ENCODE results near the gene ZNF444. TPM values are rescaled to one million over a fixed set of nuclear protein-coding genes. Genes with fewer than 3 reads are reported as not detected.

Gene ZNF444
- total RNA-seq, 1 experiment from 2014 or later = 84.0 TPM

DNA sequence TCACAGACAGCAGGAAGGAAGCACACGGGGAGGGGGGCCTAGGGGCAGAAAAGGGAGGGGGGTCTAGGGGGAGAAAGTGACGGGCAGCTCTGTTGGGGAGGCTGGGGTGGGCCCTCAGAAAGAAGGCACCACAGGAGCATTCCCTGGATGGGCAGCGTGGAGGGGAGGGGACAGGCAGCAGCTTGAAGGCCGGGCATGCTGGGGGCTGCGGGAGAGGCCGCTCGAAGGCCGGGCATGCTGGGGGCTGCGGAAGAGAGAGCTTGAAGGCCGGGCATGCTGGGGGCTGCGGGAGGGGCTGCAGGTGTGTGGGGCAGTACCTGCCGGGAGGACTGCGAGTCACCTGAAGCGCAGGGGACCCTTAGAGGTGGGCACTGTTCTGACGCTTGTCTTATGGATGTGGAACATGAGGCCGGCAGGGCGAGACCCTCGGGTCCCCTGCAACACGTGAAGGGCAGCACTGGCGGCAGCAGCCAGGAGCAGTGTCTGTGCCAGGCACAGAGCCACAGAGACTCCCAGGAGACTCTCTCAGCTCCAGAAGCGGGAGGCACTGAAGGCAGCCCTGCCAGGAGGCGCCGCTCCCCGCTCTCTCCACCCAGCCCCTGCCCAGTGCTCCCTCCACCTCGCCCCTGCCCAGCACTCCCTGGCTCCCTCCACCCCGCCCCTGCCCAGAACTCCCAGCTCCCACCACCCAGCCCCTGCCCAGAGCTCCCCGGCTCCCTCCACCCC, 33.3 kb upstream of the ZNF444 start:
- ChIA-PET CTCF (interaction anchor here (0.7 to 3.1 kb wide), 10 partner anchors 17 to 202 kb away, joined by 3 to 16 read pairs (median 6); partner anchors contain the start of gene ZNF444), POLR2A (interaction anchor here (1.1 kb wide), 1 partner anchor 13 kb away, joined by 4 read pairs; the partner anchor contains the start of gene ZNF787)
- no peak for TF ChIP-seq NFE2L1 (CRISPR knock-in tag; IDR thresholded peaks at IDR 0.05)
- no peak for TF ChIP-seq ZNF138 (CRISPR knock-in tag; conservative IDR thresholded peaks at IDR 0.05)
- TF ChIP-seq, protein P1, sequence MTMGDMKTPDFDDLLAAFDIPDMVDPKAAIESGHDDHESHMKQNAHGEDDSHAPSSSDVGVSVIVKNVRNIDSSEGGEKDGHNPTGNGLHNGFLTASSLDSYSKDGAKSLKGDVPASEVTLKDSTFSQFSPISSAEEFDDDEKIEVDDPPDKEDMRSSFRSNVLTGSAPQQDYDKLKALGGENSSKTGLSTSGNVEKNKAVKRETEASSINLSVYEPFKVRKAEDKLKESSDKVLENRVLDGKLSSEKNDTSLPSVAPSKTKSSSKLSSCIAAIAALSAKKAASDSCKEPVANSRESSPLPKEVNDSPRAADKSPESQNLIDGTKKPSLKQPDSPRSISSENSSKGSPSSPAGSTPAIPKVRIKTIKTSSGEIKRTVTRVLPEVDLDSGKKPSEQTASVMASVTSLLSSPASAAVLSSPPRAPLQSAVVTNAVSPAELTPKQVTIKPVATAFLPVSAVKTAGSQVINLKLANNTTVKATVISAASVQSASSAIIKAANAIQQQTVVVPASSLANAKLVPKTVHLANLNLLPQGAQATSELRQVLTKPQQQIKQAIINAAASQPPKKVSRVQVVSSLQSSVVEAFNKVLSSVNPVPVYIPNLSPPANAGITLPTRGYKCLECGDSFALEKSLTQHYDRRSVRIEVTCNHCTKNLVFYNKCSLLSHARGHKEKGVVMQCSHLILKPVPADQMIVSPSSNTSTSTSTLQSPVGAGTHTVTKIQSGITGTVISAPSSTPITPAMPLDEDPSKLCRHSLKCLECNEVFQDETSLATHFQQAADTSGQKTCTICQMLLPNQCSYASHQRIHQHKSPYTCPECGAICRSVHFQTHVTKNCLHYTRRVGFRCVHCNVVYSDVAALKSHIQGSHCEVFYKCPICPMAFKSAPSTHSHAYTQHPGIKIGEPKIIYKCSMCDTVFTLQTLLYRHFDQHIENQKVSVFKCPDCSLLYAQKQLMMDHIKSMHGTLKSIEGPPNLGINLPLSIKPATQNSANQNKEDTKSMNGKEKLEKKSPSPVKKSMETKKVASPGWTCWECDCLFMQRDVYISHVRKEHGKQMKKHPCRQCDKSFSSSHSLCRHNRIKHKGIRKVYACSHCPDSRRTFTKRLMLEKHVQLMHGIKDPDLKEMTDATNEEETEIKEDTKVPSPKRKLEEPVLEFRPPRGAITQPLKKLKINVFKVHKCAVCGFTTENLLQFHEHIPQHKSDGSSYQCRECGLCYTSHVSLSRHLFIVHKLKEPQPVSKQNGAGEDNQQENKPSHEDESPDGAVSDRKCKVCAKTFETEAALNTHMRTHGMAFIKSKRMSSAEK (CRISPR knock-in tag; IDR thresholded peaks at IDR 0.05; ENCODE audit: borderline replicate concordance) = no peak
- TF ChIP-seq, protein P2, sequence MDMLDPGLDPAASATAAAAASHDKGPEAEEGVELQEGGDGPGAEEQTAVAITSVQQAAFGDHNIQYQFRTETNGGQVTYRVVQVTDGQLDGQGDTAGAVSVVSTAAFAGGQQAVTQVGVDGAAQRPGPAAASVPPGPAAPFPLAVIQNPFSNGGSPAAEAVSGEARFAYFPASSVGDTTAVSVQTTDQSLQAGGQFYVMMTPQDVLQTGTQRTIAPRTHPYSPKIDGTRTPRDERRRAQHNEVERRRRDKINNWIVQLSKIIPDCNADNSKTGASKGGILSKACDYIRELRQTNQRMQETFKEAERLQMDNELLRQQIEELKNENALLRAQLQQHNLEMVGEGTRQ (CRISPR knock-in tag; IDR thresholded peaks at IDR 0.05) = no peak
- TF ChIP-seq, protein P3, sequence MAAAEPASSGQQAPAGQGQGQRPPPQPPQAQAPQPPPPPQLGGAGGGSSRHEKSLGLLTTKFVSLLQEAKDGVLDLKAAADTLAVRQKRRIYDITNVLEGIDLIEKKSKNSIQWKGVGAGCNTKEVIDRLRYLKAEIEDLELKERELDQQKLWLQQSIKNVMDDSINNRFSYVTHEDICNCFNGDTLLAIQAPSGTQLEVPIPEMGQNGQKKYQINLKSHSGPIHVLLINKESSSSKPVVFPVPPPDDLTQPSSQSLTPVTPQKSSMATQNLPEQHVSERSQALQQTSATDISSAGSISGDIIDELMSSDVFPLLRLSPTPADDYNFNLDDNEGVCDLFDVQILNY (CRISPR knock-in tag; IDR thresholded peaks at IDR 0.05) = no peak
- TF ChIP-seq, protein P4, sequence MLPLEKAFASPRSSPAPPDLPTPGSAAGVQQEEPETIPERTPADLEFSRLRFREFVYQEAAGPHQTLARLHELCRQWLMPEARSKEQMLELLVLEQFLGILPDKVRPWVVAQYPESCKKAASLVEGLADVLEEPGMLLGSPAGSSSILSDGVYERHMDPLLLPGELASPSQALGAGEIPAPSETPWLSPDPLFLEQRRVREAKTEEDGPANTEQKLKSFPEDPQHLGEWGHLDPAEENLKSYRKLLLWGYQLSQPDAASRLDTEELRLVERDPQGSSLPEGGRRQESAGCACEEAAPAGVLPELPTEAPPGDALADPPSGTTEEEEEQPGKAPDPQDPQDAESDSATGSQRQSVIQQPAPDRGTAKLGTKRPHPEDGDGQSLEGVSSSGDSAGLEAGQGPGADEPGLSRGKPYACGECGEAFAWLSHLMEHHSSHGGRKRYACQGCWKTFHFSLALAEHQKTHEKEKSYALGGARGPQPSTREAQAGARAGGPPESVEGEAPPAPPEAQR (CRISPR knock-in tag; IDR thresholded peaks at IDR 0.05) = no peak
- TF ChIP-seq NFATC4 (CRISPR knock-in tag; IDR thresholded peaks at IDR 0.05) = no peak
- TF ChIP-seq, protein P5, sequence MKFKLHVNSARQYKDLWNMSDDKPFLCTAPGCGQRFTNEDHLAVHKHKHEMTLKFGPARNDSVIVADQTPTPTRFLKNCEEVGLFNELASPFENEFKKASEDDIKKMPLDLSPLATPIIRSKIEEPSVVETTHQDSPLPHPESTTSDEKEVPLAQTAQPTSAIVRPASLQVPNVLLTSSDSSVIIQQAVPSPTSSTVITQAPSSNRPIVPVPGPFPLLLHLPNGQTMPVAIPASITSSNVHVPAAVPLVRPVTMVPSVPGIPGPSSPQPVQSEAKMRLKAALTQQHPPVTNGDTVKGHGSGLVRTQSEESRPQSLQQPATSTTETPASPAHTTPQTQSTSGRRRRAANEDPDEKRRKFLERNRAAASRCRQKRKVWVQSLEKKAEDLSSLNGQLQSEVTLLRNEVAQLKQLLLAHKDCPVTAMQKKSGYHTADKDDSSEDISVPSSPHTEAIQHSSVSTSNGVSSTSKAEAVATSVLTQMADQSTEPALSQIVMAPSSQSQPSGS (CRISPR knock-in tag; IDR thresholded peaks at IDR 0.05; ENCODE audit: borderline replicate concordance, low read depth) = no peak
- TF ChIP-seq PRRX2 (CRISPR knock-in tag; IDR thresholded peaks at IDR 0.05) = no peak
- TF ChIP-seq, protein P6, sequence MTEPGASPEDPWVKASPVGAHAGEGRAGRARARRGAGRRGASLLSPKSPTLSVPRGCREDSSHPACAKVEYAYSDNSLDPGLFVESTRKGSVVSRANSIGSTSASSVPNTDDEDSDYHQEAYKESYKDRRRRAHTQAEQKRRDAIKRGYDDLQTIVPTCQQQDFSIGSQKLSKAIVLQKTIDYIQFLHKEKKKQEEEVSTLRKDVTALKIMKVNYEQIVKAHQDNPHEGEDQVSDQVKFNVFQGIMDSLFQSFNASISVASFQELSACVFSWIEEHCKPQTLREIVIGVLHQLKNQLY (CRISPR knock-in tag; IDR thresholded peaks at IDR 0.05) = no peak
- TF ChIP-seq CREM (CRISPR knock-in tag; IDR thresholded peaks at IDR 0.05) = no peak
- no peak for TF ChIP-seq GRHL2 (CRISPR knock-in tag; IDR thresholded peaks at IDR 0.05; ENCODE audit: insufficient replicate concordance, severe bottlenecking)
- TF ChIP-seq, protein P7, sequence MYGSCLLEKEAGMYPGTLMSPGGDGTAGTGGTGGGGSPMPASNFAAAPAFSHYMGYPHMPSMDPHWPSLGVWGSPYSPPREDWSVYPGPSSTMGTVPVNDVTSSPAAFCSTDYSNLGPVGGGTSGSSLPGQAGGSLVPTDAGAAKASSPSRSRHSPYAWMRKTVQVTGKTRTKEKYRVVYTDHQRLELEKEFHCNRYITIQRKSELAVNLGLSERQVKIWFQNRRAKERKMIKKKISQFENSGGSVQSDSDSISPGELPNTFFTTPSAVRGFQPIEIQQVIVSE (CRISPR knock-in tag; IDR thresholded peaks at IDR 0.05; ENCODE audit: borderline replicate concordance) = no peak
- DNase-seq (ENCODE audit: low spot score) = no peak
- H3K27ac Mint-ChIP-seq = no peak overlapping the region
- no peaks in the 10 kb centered on the region for H3K9me3 Mint-ChIP-seq
- no peaks in the 10 kb centered on the region for H3K36me3 Mint-ChIP-seq
- ATAC-seq = no peak
- H3K4me3 Mint-ChIP-seq = no peak overlapping the region
- no peaks in the 10 kb centered on the region for H3K27me3 Mint-ChIP-seq (ENCODE audit: low read depth)
- peaks cover 61% of the 10 kb centered on the region for H3K4me1 Mint-ChIP-seq
